ENCODE measurements around the gene CHRDL2.

DNA sequence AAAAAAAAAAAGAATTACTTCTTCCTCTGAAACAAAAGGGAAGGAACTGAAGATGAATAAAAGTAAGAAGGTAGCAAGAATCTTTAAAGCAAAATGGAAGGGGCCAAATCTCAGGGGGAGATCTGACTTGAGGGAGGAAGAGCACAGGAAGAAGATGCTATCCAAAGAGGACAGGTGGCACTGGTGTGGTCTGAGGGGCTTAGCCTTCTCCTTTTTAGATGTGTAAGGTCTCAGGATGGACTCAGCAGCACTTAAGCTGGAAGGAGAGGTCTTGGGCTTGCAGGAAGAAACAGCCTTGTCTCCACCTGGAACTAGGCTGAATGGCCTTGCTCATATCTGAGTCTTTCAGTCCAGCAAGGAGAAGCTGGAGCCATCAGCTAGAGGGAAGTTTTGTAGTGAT is 12.4 kb upstream of the CHRDL2 start:
- TF ChIP-seq, protein P1, sequence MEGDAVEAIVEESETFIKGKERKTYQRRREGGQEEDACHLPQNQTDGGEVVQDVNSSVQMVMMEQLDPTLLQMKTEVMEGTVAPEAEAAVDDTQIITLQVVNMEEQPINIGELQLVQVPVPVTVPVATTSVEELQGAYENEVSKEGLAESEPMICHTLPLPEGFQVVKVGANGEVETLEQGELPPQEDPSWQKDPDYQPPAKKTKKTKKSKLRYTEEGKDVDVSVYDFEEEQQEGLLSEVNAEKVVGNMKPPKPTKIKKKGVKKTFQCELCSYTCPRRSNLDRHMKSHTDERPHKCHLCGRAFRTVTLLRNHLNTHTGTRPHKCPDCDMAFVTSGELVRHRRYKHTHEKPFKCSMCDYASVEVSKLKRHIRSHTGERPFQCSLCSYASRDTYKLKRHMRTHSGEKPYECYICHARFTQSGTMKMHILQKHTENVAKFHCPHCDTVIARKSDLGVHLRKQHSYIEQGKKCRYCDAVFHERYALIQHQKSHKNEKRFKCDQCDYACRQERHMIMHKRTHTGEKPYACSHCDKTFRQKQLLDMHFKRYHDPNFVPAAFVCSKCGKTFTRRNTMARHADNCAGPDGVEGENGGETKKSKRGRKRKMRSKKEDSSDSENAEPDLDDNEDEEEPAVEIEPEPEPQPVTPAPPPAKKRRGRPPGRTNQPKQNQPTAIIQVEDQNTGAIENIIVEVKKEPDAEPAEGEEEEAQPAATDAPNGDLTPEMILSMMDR (IDR thresholded peaks at IDR 0.05): no peak
- TF ChIP-seq POLR2A (IDR thresholded peaks at IDR 0.05) (no peak), POLR2AphosphoS5 (IDR thresholded peaks at IDR 0.05) (no peak)
